HG02970 (cell line): Measurements from ENCODE around the gene HSPBAP1.
"Not testable (repeated sequence)": the region's sequence is repeated elsewhere in the genome, so short reads cannot be mapped to it uniquely, and the experiment has no call there.

Experiments used
- ATAC-seq: cut with Tn5 transposase; IDR thresholded peaks from one replicate; pipeline ENCODE4 v1.9.1; 2021; ENCODE audit warnings: mild to moderate bottlenecking, moderate library complexity, moderate number of reproducible peaks; ENCODE audit not compliant: unreplicated experiment, low FRiP score

The HSPBAP1 gene

GRCh38 chr3:122786066-122786465 lies 7.6 kb downstream of the HSPBAP1 start:
- no peak for ATAC-seq

GRCh38 chr3:122785231-122785630 lies 8.4 kb downstream of the HSPBAP1 start:
- ATAC-seq: no peak

GRCh38 chr3:122784436-122784835 lies 9.2 kb downstream of the HSPBAP1 start:
- ATAC-seq: no peak

- ATAC-seq: no peak
These were observed 10.8 kb downstream of the HSPBAP1 start for GRCh38 chr3:122782804-122783203.

- no peak for ATAC-seq
These were observed 16.1 kb downstream of the HSPBAP1 start for GRCh38 chr3:122777563-122777962.

- no peak for ATAC-seq
These were observed 16.8 kb downstream of the HSPBAP1 start for GRCh38 chr3:122776675-122777468.

- ATAC-seq: no peak
These were observed 19.1 kb downstream of the HSPBAP1 start for GRCh38 chr3:122774564-122774963.

- ATAC-seq: no peak
These were observed 19.6 kb downstream of the HSPBAP1 start for GRCh38 chr3:122773944-122774509.

GRCh38 chr3:122772827-122773226 lies 20.8 kb downstream of the HSPBAP1 start:
- no peak for ATAC-seq

- no peak for ATAC-seq
These were observed 23.0 kb downstream of the HSPBAP1 start for GRCh38 chr3:122770521-122771202.

GRCh38 chr3:122767540-122768372 lies 25.9 kb downstream of the HSPBAP1 start:
- ATAC-seq: no peak

- ATAC-seq: no peak
These were observed 27.2 kb downstream of the HSPBAP1 start for GRCh38 chr3:122766430-122766829.

GRCh38 chr3:122760453-122761271 lies 33.0 kb downstream of the HSPBAP1 start:
- ATAC-seq: no peak

GRCh38 chr3:122758877-122759560 lies 34.6 kb downstream of the HSPBAP1 start:
- ATAC-seq: no peak

GRCh38 chr3:122755491-122755890 lies 38.1 kb downstream of the HSPBAP1 start:
- no peak for ATAC-seq

GRCh38 chr3:122754929-122755328 lies 38.7 kb downstream of the HSPBAP1 start:
- no peak for ATAC-seq

GRCh38 chr3:122748347-122748746 lies 45.3 kb downstream of the HSPBAP1 start:
- ATAC-seq: no peak

GRCh38 chr3:122747295-122747694 lies 46.3 kb downstream of the HSPBAP1 start:
- not testable (repeated sequence) for ATAC-seq

- no peak for ATAC-seq
These were observed 48.1 kb downstream of the HSPBAP1 start for GRCh38 chr3:122745369-122746021.
